Activated T-helper 2 cell treated with anti-CD3 and anti-CD28 coated beads, Interferon-gamma antibody, Interleukin-2, Interleukin-4, amounts not matched to agents 10 μg/mL and 5 μg/mL and 100 μg/mL, durations not matched to agents 14 hours and 24 hours and 36 hours (primary cell): Measurements from ENCODE around the gene MMADHC. TPM values are rescaled to one million over a fixed set of nuclear protein-coding genes. Genes with fewer than 3 reads are reported as not detected.

Source experiments
- DNase-seq: peaks from one replicate; pipeline ENCODE4 v3.0.0; 2021; ENCODE audit warnings: low spot score
- H3K27ac Mint-ChIP-seq: one replicate; pipeline ENCODE4 v1.8.0; 2021; ENCODE audit warnings: mixed read lengths
- H3K27me3 Mint-ChIP-seq: one replicate; pipeline ENCODE4 v1.8.0; 2021; ENCODE audit warnings: low read depth, mixed read lengths
- H3K36me3 Mint-ChIP-seq: one replicate; pipeline ENCODE4 v1.8.0; 2021; ENCODE audit warnings: low read depth, mixed read lengths
- H3K4me1 Mint-ChIP-seq: one replicate; pipeline ENCODE4 v1.8.0; 2021; ENCODE audit warnings: low read depth, mixed read lengths
- H3K4me3 Mint-ChIP-seq: one replicate; pipeline ENCODE4 v1.8.0; 2021; ENCODE audit warnings: low read depth, mild to moderate bottlenecking, moderate library complexity, mixed read lengths
- H3K9me3 Mint-ChIP-seq: one replicate; pipeline ENCODE4 v1.8.0; 2021; ENCODE audit warnings: mixed read lengths
- intact Hi-C: fragments of 100-400 bp; cut with micrococcal nuclease; formaldehyde crosslinking; loops from one replicate; pipeline ENCODE4 v1.15.1; 2023
- total RNA-seq: library from RNA; stranded (reverse); gene quantifications from 2 replicates; pipeline ENCODE4 v1.2.3, GENCODE V29; 2022

Gene MMADHC
- 125 and 126 TPM in 2 replicates for total RNA-seq

DNA sequence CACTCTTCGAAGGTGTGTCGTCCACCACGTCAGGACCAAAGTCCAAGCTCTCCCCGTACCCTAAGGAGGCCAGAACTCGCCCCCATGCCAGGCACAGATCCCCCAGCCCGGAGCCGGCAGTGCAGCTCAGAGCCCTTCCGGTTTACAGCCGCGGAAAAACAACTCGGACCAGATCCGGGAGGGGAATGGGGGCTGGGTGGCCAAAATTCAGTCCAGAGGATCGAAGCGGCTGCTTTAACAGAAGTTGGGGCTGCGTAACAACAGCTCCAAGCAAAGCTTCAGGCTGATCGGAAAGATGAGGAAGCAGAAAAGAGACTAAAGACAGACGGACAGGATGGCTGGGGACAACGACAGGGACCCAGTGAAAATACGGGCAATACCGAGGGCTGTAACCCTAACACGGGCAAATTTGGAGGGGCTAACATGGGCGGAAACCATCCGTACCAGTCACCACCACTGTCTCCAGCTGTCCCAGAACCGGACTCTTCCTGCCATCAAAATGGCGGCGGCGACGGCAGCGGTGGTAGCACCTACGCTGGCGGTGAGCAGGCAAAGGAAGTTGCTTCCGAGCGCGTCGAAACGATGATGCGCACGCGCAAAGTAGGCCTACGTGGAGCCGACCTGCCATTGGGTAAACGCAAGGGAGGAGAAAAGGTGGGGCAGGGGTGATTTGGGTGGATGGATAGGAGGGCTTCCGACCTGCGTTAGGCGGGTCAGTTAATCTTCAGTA is at the start of gene MMADHC:
Gene MMADHC, minus strand, starts transcription at position 556 of the 730 bp plus-strand sequence. CDS start 678 bp downstream, outside the sequence.
- H3K4me3 Mint-ChIP-seq: peak within 1 kb of the TSS; percentile 99
- peaks cover 41% of the 10 kb centered on the region for H3K36me3 Mint-ChIP-seq
- peak within 1 kb of the TSS; percentile 98 for H3K27ac Mint-ChIP-seq
- H3K27me3 Mint-ChIP-seq: peaks cover 15% of the 10 kb centered on the region
- no peaks in the 10 kb centered on the region for H3K9me3 Mint-ChIP-seq
- peaks cover 36% of the 10 kb centered on the region for H3K4me1 Mint-ChIP-seq
- intact Hi-C loops: loop anchor here (1.0 to 5.0 kb wide), 4 partner anchors 10 to 1825 kb away; partner anchors contain the start of genes MBD5, ORC4 and RBM43
- DNase-seq: peak; percentile 91

GRCh38 chr2:149634103-149634502 is 46.5 kb upstream of the MMADHC start:
- H3K27ac Mint-ChIP-seq: no peak overlapping the region

GRCh38 chr2:149630445-149630844 is 42.9 kb upstream of the MMADHC start:
- no peak overlapping the region for H3K27ac Mint-ChIP-seq
- intact Hi-C loops: no loop called here

More at GRCh38 chr2:149634103-149634502, 46.5 kb upstream of the MMADHC start:
- intact Hi-C loops: no loop called here
- H3K4me1 Mint-ChIP-seq: no peaks in the 10 kb centered on the region
- no peaks in the 10 kb centered on the region for H3K36me3 Mint-ChIP-seq
- no peaks in the 10 kb centered on the region for H3K27me3 Mint-ChIP-seq
- no peak overlapping the region for H3K4me3 Mint-ChIP-seq
- no peaks in the 10 kb centered on the region for H3K9me3 Mint-ChIP-seq
- no peak for DNase-seq

GRCh38 chr2:149629026-149629425 is 41.5 kb upstream of the MMADHC start:
- Mint-ChIP-seq H3K36me3 (no peaks in the 10 kb centered on the region), H3K27me3 (no peaks in the 10 kb centered on the region), H3K9me3 (no peaks in the 10 kb centered on the region), H3K4me1 (no peaks in the 10 kb centered on the region), H3K4me3 (no peak overlapping the region), H3K27ac (no peak overlapping the region)
- intact Hi-C loops: no loop called here
- no peak for DNase-seq

More at GRCh38 chr2:149630445-149630844, 42.9 kb upstream of the MMADHC start:
- H3K27me3 Mint-ChIP-seq: no peaks in the 10 kb centered on the region
- H3K36me3 Mint-ChIP-seq: no peaks in the 10 kb centered on the region
- H3K4me3 Mint-ChIP-seq: no peak overlapping the region
- H3K9me3 Mint-ChIP-seq: no peaks in the 10 kb centered on the region
- H3K4me1 Mint-ChIP-seq: no peaks in the 10 kb centered on the region
- no peak for DNase-seq

DNA sequence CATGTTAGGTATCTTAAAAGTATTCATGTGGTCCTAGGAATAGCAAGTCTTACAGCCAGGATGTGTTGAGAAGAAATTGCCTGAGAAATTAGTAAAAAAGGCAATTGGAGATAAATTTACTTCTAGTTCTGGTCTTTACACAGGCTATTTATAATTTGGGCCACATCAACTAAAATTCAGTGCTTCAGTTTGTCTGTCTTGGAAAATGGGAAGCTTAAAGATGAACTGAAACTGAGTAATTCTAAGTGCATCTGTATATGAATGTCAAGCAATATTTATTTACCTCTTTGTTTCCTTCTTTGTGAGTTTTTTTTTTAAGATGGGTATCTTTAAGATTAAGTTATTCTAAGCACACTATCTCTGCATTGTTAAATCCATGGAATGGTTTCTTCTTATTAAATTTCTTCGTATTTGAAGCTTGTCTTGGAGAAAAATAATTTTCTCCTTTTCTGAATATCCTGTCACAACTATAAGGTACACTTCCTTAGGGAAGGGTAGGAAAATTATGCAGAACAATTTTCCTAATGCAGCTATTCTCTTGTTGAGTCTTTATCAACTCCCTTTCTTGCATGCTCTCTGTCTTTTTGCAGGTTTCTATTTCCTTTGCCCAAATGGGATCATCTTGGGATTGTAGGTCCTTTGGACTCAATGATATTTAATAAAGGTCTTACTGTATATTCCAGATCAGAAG is 39.7 kb upstream of the MMADHC start:
- Mint-ChIP-seq H3K27ac (no peak overlapping the region), H3K4me3 (no peak overlapping the region), H3K4me1 (no peaks in the 10 kb centered on the region), H3K9me3 (no peaks in the 10 kb centered on the region), H3K36me3 (no peaks in the 10 kb centered on the region), H3K27me3 (no peaks in the 10 kb centered on the region)
- intact Hi-C loops: no loop called here
- no peak for DNase-seq

DNA sequence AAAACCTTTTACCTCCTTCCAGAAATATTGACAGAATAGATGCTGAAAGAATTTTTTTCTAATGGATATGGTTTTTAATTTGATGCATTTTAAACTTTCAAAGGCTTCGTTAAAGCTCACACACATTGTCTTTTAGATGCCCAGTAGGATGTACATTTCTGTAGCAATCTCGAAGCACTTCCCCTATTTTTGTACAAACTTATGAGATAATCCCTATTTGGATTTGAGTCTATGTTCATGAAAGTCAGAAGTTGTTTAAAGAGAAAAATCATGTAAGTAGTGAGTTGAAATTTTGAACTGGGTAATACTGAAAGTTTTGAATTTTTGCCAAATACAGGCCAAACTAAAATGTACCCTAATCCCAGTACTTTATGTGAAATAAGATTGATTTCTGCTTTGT is 38.1 kb upstream of the MMADHC start:
- Mint-ChIP-seq H3K36me3 (no peaks in the 10 kb centered on the region), H3K4me3 (no peak overlapping the region)

GRCh38 chr2:149625271-149625670 is 37.7 kb upstream of the MMADHC start:
- no peak overlapping the region for H3K27ac Mint-ChIP-seq
- no peaks in the 10 kb centered on the region for H3K4me1 Mint-ChIP-seq
- no peaks in the 10 kb centered on the region for H3K9me3 Mint-ChIP-seq
- intact Hi-C loops: no loop called here
- DNase-seq: no peak
- H3K4me3 Mint-ChIP-seq: no peak overlapping the region
- H3K27me3 Mint-ChIP-seq: no peaks in the 10 kb centered on the region
- no peaks in the 10 kb centered on the region for H3K36me3 Mint-ChIP-seq

More for the DNA sequence above, 38.1 kb upstream of the MMADHC start:
- Mint-ChIP-seq H3K27me3 (no peaks in the 10 kb centered on the region), H3K9me3 (no peaks in the 10 kb centered on the region), H3K4me1 (no peaks in the 10 kb centered on the region), H3K27ac (no peak overlapping the region)
- DNase-seq: no peak
- intact Hi-C loops: no loop called here

- DNase-seq: no peak
- Mint-ChIP-seq H3K36me3 (no peaks in the 10 kb centered on the region), H3K4me3 (no peak overlapping the region), H3K27me3 (no peaks in the 10 kb centered on the region), H3K9me3 (no peaks in the 10 kb centered on the region), H3K27ac (no peak overlapping the region), H3K4me1 (no peaks in the 10 kb centered on the region)
- intact Hi-C loops: no loop called here
Measured at GRCh38 chr2:149622343-149622742, 34.8 kb upstream of the MMADHC start.

DNA sequence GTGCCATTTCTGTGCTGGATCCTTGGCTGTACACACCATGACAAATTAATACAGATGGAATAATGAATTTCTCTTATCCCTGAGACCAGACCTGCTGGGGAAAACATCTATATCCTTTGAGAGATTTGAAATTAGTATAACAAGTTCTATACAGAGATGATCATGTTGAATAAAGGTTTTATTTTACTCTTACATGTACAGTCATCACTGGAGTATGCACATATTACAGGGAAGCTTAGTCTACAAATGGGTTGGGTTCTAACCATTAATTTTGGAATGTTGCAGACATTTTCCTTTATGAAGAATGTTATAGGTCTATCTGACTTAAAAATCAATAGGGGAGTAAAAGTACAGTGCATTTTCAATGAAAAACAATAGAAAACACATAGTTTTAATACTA is 29.9 kb upstream of the MMADHC start:
- peaks cover 3% of the 10 kb centered on the region for H3K27me3 Mint-ChIP-seq
- DNase-seq: no peak

DNA sequence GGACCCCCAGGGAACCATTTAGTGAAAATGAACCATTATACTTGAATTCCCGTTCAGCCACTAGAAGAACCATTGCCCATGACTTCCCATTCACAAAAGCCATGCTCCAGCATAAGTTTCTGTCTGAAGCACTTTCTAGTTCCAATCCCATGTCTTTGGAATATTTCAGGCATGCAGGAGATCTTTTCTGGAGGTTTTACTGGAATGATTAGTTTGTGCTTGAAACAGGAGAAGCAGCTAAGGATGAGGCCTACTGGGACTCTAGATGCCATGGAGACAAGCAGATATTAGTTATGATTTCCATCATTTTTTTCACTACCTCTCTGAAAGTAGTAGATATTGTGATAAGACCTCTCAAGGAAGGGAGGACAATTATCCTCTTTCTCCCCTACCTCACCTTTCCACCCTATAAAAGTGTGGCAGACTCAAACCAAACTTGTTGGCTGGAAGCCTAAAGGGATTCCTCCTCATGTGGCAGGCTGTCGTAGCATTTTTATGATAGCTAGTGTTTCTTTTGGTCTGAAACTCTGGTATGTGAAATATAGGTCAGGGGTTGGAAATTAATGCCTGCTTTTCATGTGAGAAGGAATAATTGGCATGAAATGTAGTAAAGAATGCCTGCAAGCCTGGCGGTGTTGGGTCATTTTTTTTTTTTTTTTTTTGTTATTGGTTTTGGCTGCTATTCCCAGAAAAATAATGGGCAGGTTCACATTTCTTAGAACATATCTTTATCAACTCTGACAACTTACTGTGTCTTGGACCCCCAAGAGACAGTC is 29.3 kb upstream of the MMADHC start:
- intact Hi-C loops: no loop called here
- H3K4me1 Mint-ChIP-seq: no peaks in the 10 kb centered on the region
- no peaks in the 10 kb centered on the region for H3K9me3 Mint-ChIP-seq
- DNase-seq: no peak
- H3K36me3 Mint-ChIP-seq: no peaks in the 10 kb centered on the region
- H3K4me3 Mint-ChIP-seq: no peak overlapping the region
- peaks cover 3% of the 10 kb centered on the region for H3K27me3 Mint-ChIP-seq
- H3K27ac Mint-ChIP-seq: no peak overlapping the region

More for the DNA sequence above, 29.9 kb upstream of the MMADHC start:
- Mint-ChIP-seq H3K4me3 (no peak overlapping the region), H3K9me3 (no peaks in the 10 kb centered on the region), H3K27ac (no peak overlapping the region), H3K4me1 (no peaks in the 10 kb centered on the region), H3K36me3 (no peaks in the 10 kb centered on the region)
- intact Hi-C loops: no loop called here

GRCh38 chr2:149613704-149614103 is 26.1 kb upstream of the MMADHC start:
- H3K27ac Mint-ChIP-seq: no peak overlapping the region
- intact Hi-C loops: no loop called here
- no peaks in the 10 kb centered on the region for H3K4me1 Mint-ChIP-seq
- no peaks in the 10 kb centered on the region for H3K9me3 Mint-ChIP-seq
- no peak for DNase-seq
- H3K27me3 Mint-ChIP-seq: peaks cover 3% of the 10 kb centered on the region
- no peak overlapping the region for H3K4me3 Mint-ChIP-seq
- H3K36me3 Mint-ChIP-seq: no peaks in the 10 kb centered on the region

GRCh38 chr2:149612122-149612521 is 24.5 kb upstream of the MMADHC start:
- Mint-ChIP-seq H3K4me3 (no peak overlapping the region), H3K27me3 (peaks cover 10% of the 10 kb centered on the region), H3K27ac (no peak overlapping the region), H3K36me3 (no peaks in the 10 kb centered on the region), H3K4me1 (no peaks in the 10 kb centered on the region), H3K9me3 (no peaks in the 10 kb centered on the region)
- DNase-seq: no peak
- intact Hi-C loops: no loop called here
